Naive thymus-derived CD8-positive, alpha-beta T cell (primary cell): Measurements from ENCODE around the gene SCAMP1. TPM values are rescaled to one million over a fixed set of nuclear protein-coding genes. Genes with fewer than 3 reads are reported as not detected.

Source experiments
- ATAC-seq, 2 donors: fragments of 150-1000 bp; cut with Tn5 transposase in 1 of 2; sonication (Bioruptor Pico), chemical (Tn5 transposase) in 1 of 2; 1 replicate in 1 of 2; 2 replicates in 1 of 2; pipeline ENCODE4 v1.10.0; 2021; ENCODE audit warnings: mild to moderate bottlenecking in 2 of 2, moderate library complexity in 2 of 2
- POLR2A ChIA-PET: fragments of 350-600 bp; sonication (Branson Sonifier 250); formaldehyde crosslinking; loops from one replicate; lab custom pipeline; 2021; ENCODE audit warnings: antibody characterized with exemption; lab: Charles Lee
- DNase-seq, 10 donors: peaks; one replicate each; pipeline versions ENCODE4 v3.0.0 to v3.0.0-alpha.2; 2020 to 2022
- H3K27ac Mint-ChIP-seq, 10 donors: one replicate each; pipeline ENCODE4 v1.8.0; 2020 to 2022; ENCODE audit warnings: mild to moderate bottlenecking in 10 of 10, mixed read lengths in 10 of 10, moderate library complexity in 4 of 10, inconsistent platforms in 1 of 10
- H3K27me3 Mint-ChIP-seq, 5 donors: one replicate each; pipeline ENCODE4 v1.8.0; 2021 to 2022; ENCODE audit warnings: mixed read lengths in 5 of 5
- H3K36me3 Mint-ChIP-seq, 3 donors: one replicate each; pipeline ENCODE4 v1.8.0; 2020 to 2022; ENCODE audit warnings: mixed read lengths in 3 of 3, mild to moderate bottlenecking in 2 of 3, inconsistent platforms in 1 of 3
- H3K4me1 Mint-ChIP-seq, 4 donors: one replicate each; pipeline ENCODE4 v1.8.0; 2021 to 2022; ENCODE audit warnings: mixed read lengths in 4 of 4
- H3K4me3 Mint-ChIP-seq, 10 donors: one replicate each; pipeline ENCODE4 v1.8.0; 2020 to 2022; ENCODE audit warnings: mild to moderate bottlenecking in 10 of 10, mixed read lengths in 10 of 10, moderate library complexity in 6 of 10, inconsistent platforms in 1 of 10
- H3K9me3 Mint-ChIP-seq, 9 donors: one replicate each; pipeline ENCODE4 v1.8.0; 2020 to 2022; ENCODE audit warnings: mixed read lengths in 9 of 9, mild to moderate bottlenecking in 3 of 9, inconsistent platforms in 1 of 9, moderate library complexity in 1 of 9
- polyA plus RNA-seq, 3 donors: library from polyadenylated mRNA; unstranded; fragments of 300-500 nt; fragmentation: Illumina TruSeq; gene quantifications; one replicate each; pipeline ENCODE4 v1.2.3, GENCODE V29; 2021
- total RNA-seq, 8 experiments: library from RNA in 2 of 8; stranded (reverse) in 2 of 8; gene quantifications; one replicate each; pipeline ENCODE4 v1.2.3 and lab custom pipeline; 2021 to 2026

Gene SCAMP1
- total and polyA plus RNA-seq, 5 experiments from 2014 or later, result 22.0 to 29.3 (median 26.4) TPM

GRCh38 chr5:78405829-78406750 is 45.7 kb downstream of the SCAMP1 start:
- ATAC-seq (no peak), DNase-seq (no peak)
- H3K4me3 Mint-ChIP-seq, result no peak overlapping the region
- H3K27me3 Mint-ChIP-seq, result no peaks in the 10 kb centered on the region
- POLR2A ChIA-PET, result no interaction called here
- peaks cover 16 to 31% (median 28%) of the 10 kb centered on the region in 3 donors for H3K36me3 Mint-ChIP-seq
- H3K9me3 Mint-ChIP-seq, result peaks cover 0 to 9% (median 0%) of the 10 kb centered on the region in 9 donors
- H3K27ac Mint-ChIP-seq, result peak overlapping the region in 1 of 10 donors; percentile 2
- peaks cover 29 to 58% (median 45%) of the 10 kb centered on the region in 4 donors for H3K4me1 Mint-ChIP-seq

- peaks cover 16 to 29% (median 28%) of the 10 kb centered on the region in 3 donors for H3K36me3 Mint-ChIP-seq
- DNase-seq (no peak), ATAC-seq (no peak)
- no peaks in the 10 kb centered on the region for H3K27me3 Mint-ChIP-seq
- peaks cover 23 to 58% (median 45%) of the 10 kb centered on the region in 4 donors for H3K4me1 Mint-ChIP-seq
- POLR2A ChIA-PET, result no interaction called here
- H3K9me3 Mint-ChIP-seq, result peaks cover 0 to 9% (median 0%) of the 10 kb centered on the region in 9 donors
- H3K27ac Mint-ChIP-seq, result peak overlapping the region in 1 of 10 donors; percentile 22
- H3K4me3 Mint-ChIP-seq, result no peak overlapping the region
These were observed 47.0 kb downstream of the SCAMP1 start for GRCh38 chr5:78407458-78407857.

GRCh38 chr5:78411586-78411985 is 51.2 kb downstream of the SCAMP1 start:
- Mint-ChIP-seq H3K9me3 (peaks cover 0 to 9% (median 0%) of the 10 kb centered on the region in 9 donors), H3K4me1 (peaks cover 15 to 39% (median 35%) of the 10 kb centered on the region in 4 donors), H3K36me3 (peaks cover 21 to 39% (median 33%) of the 10 kb centered on the region in 3 donors), H3K27ac (no peak overlapping the region), H3K4me3 (no peak overlapping the region), H3K27me3 (no peaks in the 10 kb centered on the region)
- ATAC-seq, result no peak
- DNase-seq, result no peak
- POLR2A ChIA-PET, result no interaction called here

GRCh38 chr5:78416677-78417425 is 56.4 kb downstream of the SCAMP1 start:
- H3K27ac Mint-ChIP-seq, result peak overlapping the region in 2 of 10 donors; percentile 17 to 30
- H3K4me3 Mint-ChIP-seq, result no peak overlapping the region
- ATAC-seq, result no peak
- H3K9me3 Mint-ChIP-seq, result no peaks in the 10 kb centered on the region
- peaks cover 10 to 64% (median 39%) of the 10 kb centered on the region in 3 donors for H3K36me3 Mint-ChIP-seq
- H3K27me3 Mint-ChIP-seq, result no peaks in the 10 kb centered on the region
- POLR2A ChIA-PET, result no interaction called here
- peaks cover 7 to 18% (median 14%) of the 10 kb centered on the region in 4 donors for H3K4me1 Mint-ChIP-seq
- DNase-seq, result no peak

- Mint-ChIP-seq H3K27me3 (no peaks in the 10 kb centered on the region), H3K9me3 (no peaks in the 10 kb centered on the region), H3K4me1 (peaks cover 0 to 2% (median 1%) of the 10 kb centered on the region in 4 donors), H3K4me3 (no peak overlapping the region), H3K36me3 (peaks cover 18 to 77% (median 47%) of the 10 kb centered on the region in 3 donors), H3K27ac (no peak overlapping the region)
- POLR2A ChIA-PET, result no interaction called here
- no peak for DNase-seq
- no peak for ATAC-seq
These were observed 59.0 kb downstream of the SCAMP1 start for GRCh38 chr5:78419396-78419795.

DNA sequence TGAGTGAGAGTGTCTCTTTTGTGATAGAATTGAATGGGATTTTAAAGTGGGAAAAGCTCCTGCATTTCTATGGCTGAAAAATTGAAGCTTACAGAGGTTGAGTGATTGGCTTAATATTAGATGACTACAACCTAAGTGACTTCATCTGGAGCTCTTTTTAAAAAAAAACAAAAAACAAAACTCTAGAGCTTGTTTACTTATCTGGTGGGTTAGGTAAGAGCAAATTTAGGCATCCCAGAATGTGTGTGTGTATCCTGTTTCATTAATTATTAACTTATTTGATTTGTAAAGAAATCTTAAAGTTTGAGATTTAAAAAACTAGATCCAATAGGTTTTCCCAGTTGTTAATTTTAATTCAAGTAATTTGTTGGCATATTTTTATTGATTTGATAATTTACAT is 60.1 kb downstream of the SCAMP1 start:
- no peaks in the 10 kb centered on the region for H3K4me1 Mint-ChIP-seq
- H3K27ac Mint-ChIP-seq, result no peak overlapping the region
- peaks cover 14 to 74% (median 50%) of the 10 kb centered on the region in 3 donors for H3K36me3 Mint-ChIP-seq
- DNase-seq, result no peak
- POLR2A ChIA-PET, result no interaction called here
- H3K9me3 Mint-ChIP-seq, result peaks cover 0 to 2% (median 0%) of the 10 kb centered on the region in 9 donors
- ATAC-seq, result no peak
- no peak overlapping the region for H3K4me3 Mint-ChIP-seq
- no peaks in the 10 kb centered on the region for H3K27me3 Mint-ChIP-seq

GRCh38 chr5:78424665-78425064 is 64.2 kb downstream of the SCAMP1 start:
- no peak overlapping the region for H3K27ac Mint-ChIP-seq
- no peak for ATAC-seq

DNA sequence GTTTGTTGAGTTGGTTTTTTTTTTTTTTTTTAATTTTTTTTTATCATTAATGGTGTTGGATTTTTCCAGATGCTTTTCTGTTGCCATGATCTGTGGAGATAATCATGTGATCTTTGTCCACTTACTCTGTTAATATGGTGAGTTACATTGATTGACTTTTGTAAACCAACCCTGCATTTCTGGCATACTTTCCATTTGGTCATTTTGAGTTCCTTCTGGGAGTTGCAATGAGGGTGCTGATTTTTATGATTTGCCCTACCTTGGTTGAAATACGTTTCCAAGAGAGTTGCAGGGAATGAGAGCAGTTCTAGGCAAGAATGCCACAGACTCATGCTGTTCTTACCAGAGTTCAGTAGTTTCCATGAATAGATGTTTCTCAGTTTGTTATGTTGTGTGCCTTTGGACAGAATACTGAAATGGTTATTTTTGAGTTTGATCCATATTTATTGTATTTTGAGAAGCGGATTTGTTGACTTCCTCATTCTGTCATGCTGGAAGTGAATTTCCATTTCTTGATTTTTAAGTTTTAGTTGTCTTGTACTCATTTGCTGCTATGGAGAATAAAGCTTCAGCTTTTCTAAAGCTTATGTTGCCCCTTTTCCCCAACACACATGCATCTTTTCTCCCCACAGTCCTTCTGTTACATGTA is 69.0 kb downstream of the SCAMP1 start:
- H3K27me3 Mint-ChIP-seq, result no peaks in the 10 kb centered on the region
- POLR2A ChIA-PET, result no interaction called here
- peaks cover 42 to 59% (median 52%) of the 10 kb centered on the region in 3 donors for H3K36me3 Mint-ChIP-seq
- DNase-seq (no peak), ATAC-seq (no peak)
- H3K27ac Mint-ChIP-seq, result no peak overlapping the region
- H3K4me1 Mint-ChIP-seq, result peaks cover 5 to 20% (median 12%) of the 10 kb centered on the region in 4 donors
- H3K9me3 Mint-ChIP-seq, result peaks cover 0 to 20% (median 9%) of the 10 kb centered on the region in 9 donors
- no peak overlapping the region for H3K4me3 Mint-ChIP-seq

More at GRCh38 chr5:78424665-78425064, 64.2 kb downstream of the SCAMP1 start:
- Mint-ChIP-seq H3K9me3 (peaks cover 0 to 11% (median 2%) of the 10 kb centered on the region in 9 donors), H3K4me1 (peaks cover 0 to 7% (median 1%) of the 10 kb centered on the region in 4 donors), H3K27me3 (no peaks in the 10 kb centered on the region), H3K36me3 (peaks cover 20 to 57% (median 47%) of the 10 kb centered on the region in 3 donors), H3K4me3 (no peak overlapping the region)
- DNase-seq, result no peak
- POLR2A ChIA-PET, result no interaction called here

- peaks cover 42 to 59% (median 53%) of the 10 kb centered on the region in 3 donors for H3K36me3 Mint-ChIP-seq
- DNase-seq, result no peak
- POLR2A ChIA-PET, result no interaction called here
- no peak overlapping the region for H3K27ac Mint-ChIP-seq
- ATAC-seq, result no peak
- no peak overlapping the region for H3K4me3 Mint-ChIP-seq
- H3K4me1 Mint-ChIP-seq, result peaks cover 5 to 20% (median 12%) of the 10 kb centered on the region in 4 donors
- H3K9me3 Mint-ChIP-seq, result peaks cover 0 to 19% (median 9%) of the 10 kb centered on the region in 9 donors
- H3K27me3 Mint-ChIP-seq, result no peaks in the 10 kb centered on the region
These were observed 70.4 kb downstream of the SCAMP1 start for GRCh38 chr5:78430866-78431265.

DNA sequence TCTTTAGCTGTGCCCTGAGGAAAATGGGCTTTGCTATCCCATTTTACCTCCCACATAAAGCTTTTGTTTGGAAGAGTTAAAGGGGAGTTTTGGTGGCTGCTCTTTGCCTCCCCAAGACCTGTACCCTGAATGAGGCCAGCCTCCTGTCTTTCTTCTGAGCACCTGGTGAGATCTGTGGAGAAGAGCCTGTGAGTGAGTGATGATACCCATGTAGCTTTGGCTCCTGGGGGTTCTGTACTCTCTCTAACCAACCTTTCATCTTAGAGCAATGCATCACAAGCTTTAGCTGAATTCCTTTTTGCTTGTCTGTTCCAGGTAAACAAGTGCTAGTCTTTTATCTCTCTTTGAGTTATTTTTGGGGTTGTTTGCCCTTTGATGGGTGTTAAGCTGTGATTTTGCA is 73.6 kb downstream of the SCAMP1 start:
- Mint-ChIP-seq H3K36me3 (peaks cover 42 to 70% (median 60%) of the 10 kb centered on the region in 3 donors), H3K27ac (peak overlapping the region in 1 of 10 donors; percentile 3), H3K4me3 (peak overlapping the region in 1 of 10 donors; percentile 24), H3K9me3 (peaks cover 0 to 22% (median 8%) of the 10 kb centered on the region in 9 donors), H3K27me3 (no peaks in the 10 kb centered on the region), H3K4me1 (peaks cover 11 to 22% (median 19%) of the 10 kb centered on the region in 4 donors)
- POLR2A ChIA-PET, result no interaction called here
- ATAC-seq (no peak), DNase-seq (no peak)

DNA sequence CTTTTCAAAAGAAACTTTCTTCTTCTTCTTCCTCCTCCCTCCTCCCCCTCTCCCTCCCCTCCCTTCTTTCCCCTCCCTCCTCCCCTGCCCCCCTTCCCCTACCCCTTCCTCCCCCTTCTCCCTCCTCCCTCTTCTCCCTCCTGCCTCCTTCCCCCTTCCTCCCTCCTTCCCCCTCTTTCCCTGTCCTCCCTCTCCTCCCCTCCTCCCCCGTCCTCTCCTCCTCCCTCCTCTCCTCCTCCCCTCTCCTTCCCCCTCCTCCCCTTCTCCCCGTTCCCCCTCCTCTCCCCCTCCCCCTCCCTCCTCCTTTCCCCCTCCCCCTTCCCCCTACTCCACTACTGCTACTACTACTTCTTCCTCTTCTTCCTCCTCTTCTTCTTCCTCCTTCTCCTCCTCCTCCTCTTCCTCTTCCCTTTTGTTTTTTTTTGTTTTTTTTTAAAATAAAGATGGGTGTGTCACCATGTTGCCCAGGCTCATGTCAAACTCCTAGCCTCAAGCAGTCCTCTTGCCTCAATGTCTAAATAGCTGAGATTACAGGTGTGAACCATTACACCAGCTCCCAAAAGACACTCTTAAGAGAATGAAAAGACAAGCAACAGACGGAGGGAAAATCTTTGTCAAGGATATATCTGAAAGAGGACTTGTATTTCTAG is 87.5 kb downstream of the SCAMP1 start:
- peaks cover 0 to 9% (median 1%) of the 10 kb centered on the region in 4 donors for H3K4me1 Mint-ChIP-seq
- ATAC-seq, result no peak
- H3K36me3 Mint-ChIP-seq, result peaks cover 10 to 49% (median 44%) of the 10 kb centered on the region in 3 donors
- POLR2A ChIA-PET, result interaction anchor here (0.7 kb wide), 1 partner anchor 1069 kb away, joined by 3 read pairs; no protein-coding TSS in a partner anchor
- no peak overlapping the region for H3K27ac Mint-ChIP-seq
- no peak for DNase-seq
- H3K27me3 Mint-ChIP-seq, result no peaks in the 10 kb centered on the region
- H3K4me3 Mint-ChIP-seq, result no peak overlapping the region
- H3K9me3 Mint-ChIP-seq, result peaks cover 0 to 19% (median 6%) of the 10 kb centered on the region in 9 donors

GRCh38 chr5:78449103-78449502 is 88.7 kb downstream of the SCAMP1 start:
- no peak for ATAC-seq
- Mint-ChIP-seq H3K27me3 (no peaks in the 10 kb centered on the region), H3K4me1 (peaks cover 0 to 9% (median 0%) of the 10 kb centered on the region in 4 donors), H3K27ac (no peak overlapping the region), H3K36me3 (peaks cover 10 to 47% (median 41%) of the 10 kb centered on the region in 3 donors), H3K9me3 (peaks cover 0 to 19% (median 6%) of the 10 kb centered on the region in 9 donors), H3K4me3 (no peak overlapping the region)
- POLR2A ChIA-PET, result no interaction called here
- DNase-seq, result no peak
